C4-2B (cell line): ENCODE data around the gene CLGN.

ENCODE experiments used
- H3K27ac ChIP-seq: fragments of 450-650 bp; 2 replicates; pipeline ENCODE4 v1.5.1; 2017
- ZFX ChIP-seq: fragments of 450-650 bp; IDR thresholded peaks from 2 replicates; pipeline ENCODE4 v1.6.1; 2017
- TF ChIP-seq, protein P1 (sequence below): fragments of 450-650 bp; conservative IDR thresholded peaks from 2 replicates; pipeline ENCODE4 v1.5.1; 2017; ENCODE audit warnings: mild to moderate bottlenecking

CLGN gene

GRCh38 chr4:140359562-140360427 is 67.7 kb downstream of the CLGN start:
- no peak for TF ChIP-seq ZFX
- TF ChIP-seq, protein P1, sequence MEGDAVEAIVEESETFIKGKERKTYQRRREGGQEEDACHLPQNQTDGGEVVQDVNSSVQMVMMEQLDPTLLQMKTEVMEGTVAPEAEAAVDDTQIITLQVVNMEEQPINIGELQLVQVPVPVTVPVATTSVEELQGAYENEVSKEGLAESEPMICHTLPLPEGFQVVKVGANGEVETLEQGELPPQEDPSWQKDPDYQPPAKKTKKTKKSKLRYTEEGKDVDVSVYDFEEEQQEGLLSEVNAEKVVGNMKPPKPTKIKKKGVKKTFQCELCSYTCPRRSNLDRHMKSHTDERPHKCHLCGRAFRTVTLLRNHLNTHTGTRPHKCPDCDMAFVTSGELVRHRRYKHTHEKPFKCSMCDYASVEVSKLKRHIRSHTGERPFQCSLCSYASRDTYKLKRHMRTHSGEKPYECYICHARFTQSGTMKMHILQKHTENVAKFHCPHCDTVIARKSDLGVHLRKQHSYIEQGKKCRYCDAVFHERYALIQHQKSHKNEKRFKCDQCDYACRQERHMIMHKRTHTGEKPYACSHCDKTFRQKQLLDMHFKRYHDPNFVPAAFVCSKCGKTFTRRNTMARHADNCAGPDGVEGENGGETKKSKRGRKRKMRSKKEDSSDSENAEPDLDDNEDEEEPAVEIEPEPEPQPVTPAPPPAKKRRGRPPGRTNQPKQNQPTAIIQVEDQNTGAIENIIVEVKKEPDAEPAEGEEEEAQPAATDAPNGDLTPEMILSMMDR = peak; percentile 94
- H3K27ac ChIP-seq = no peak overlapping the region

GRCh38 chr4:140358281-140358680 is 69.2 kb downstream of the CLGN start:
- H3K27ac ChIP-seq = no peak overlapping the region
- TF ChIP-seq, protein P1 = no peak
- TF ChIP-seq ZFX = no peak

DNA sequence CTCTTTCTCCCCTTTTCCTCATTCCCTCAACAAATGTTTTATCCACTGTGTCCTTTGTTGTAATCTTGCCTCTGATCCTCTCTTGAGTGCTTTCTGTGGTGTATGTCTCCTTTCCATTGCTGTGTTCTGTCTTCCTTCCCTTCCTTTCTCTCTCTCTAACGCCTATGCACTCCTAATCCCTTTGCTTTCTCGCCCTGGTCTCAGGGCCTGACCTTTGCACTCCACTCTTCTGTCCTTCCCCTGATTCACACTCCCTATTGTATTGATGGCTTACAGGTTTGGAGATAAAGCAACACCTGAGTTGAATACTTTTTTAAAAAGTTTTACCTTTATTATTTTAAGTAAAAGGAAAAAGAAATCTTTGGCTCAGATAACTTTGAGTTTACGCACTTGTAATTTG is 69.6 kb downstream of the CLGN start:
- H3K27ac ChIP-seq = no peak overlapping the region
- no peak for TF ChIP-seq ZFX
- TF ChIP-seq, protein P1 = no peak

GRCh38 chr4:140355288-140355687 is 72.2 kb downstream of the CLGN start:
- H3K27ac ChIP-seq = no peak overlapping the region
- no peak for TF ChIP-seq ZFX
- TF ChIP-seq, protein P1 = no peak

- TF ChIP-seq, protein P1 = no peak
- TF ChIP-seq ZFX = no peak
- no peak overlapping the region for H3K27ac ChIP-seq
These were observed 73.7 kb downstream of the CLGN start for GRCh38 chr4:140353786-140354185.

DNA sequence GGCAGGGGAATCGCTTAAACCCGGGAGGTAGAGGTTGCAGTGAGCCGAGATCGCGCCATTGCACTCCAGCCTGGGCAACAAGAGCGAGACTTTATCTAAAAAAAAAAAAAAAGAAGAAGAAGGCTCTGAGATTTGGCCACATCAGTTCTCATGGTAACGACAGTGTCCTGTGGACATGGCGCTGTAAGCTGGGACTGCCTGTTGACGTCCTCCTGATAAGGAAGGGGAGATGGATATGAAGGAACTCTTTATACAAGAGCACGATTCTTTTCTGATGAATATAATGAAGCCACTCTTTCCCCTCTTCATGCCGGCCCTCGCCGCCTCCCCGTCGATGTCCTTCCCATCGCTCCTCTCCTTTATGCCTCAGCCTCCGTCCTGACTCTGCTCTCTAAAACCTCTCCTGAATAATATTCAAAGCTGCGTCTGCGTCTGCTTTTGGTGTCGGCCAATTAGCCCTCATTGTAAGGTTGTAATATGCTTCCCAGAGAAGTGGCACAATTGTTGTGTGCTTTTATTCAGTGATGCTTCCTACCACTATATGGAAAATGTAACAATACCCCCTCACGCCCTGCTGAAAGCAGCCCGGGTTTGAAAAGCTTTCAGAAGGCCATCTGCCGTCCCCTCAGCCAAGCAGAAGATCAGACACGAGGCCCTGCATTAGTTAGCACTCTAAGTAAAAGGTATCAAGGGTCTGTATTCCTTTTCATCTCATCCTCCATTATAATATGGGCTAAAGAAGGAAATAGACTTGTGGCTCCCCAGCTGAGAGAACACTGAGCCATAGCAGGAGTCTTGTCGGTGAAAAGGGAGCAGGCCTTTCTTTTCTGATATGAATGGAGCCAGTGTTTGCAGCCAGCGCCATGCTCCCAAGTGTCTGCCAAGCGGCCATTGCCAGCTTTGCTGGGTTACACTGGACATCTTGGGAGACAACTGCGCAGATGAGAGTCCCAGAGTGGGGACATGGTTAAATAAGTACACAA is 76.1 kb downstream of the CLGN start:
- TF ChIP-seq ZFX = no peak
- TF ChIP-seq, protein P1 = no peak
- no peak overlapping the region for H3K27ac ChIP-seq

GRCh38 chr4:140349816-140350215 is 77.6 kb downstream of the CLGN start:
- TF ChIP-seq, protein P1 = no peak
- no peak for TF ChIP-seq ZFX
- H3K27ac ChIP-seq = no peak overlapping the region
